Measurements from ENCODE around the gene LRRC57. TPM values are rescaled to one million over a fixed set of nuclear protein-coding genes. Genes with fewer than 3 reads are reported as not detected.

Gene LRRC57
- total RNA-seq, 1 donor from 2014 or later: 22.5 TPM

DNA sequence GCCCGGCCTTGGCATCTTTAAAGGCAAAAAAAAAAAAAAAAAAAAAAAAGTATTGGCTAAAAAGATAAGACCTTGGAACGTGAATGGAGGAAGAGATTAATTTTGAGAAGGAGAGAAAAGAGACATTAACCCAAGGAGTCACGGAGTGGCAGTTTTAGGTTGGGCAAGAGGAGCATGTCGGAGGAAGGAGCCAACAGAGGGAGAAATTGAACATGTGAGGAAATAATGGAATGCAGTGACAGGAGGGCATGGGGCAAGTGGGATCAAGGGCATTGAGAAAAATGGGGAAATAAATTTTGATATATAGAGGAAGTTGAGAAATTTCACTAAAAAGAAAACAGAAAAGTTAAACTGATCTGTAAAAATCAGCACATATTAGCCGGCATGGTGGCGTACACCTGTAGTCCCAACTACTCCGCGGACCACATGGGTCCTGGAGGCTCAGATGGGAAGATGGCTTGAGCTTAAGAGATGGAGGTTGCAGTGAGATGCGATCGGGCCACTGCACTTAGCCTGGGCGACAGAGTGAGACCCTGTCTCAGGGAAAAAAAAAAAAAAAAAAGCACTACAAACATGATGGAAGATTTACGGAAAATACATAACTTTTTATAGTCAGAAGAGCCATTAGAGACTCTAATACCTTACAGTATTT lies 1.3 kb upstream of the LRRC57 start:
- DNase-seq (ENCODE audit: low spot score): no peak

DNA sequence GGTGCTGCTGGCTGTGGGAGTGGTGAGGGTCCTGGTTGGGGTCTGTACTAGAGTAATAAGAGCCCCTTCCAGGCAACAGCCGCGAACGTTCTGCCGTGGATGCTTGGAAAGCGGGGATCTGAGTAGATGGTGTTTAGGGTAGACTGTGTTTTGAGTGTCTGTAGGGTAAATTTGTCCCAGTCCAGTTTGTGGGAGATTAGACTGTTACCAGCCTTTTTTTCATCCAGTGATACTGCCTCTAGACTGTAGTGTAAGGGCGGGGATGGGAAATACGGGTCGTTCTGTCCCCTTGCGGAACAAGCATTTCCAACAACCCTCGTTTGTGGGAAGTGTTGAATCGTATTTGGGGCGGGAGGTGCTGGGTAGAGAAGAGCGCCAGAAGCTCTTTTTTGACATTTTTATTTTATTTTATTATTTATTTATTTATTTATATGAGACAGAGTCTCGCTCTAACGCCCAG lies 469 bp upstream of the LRRC57 start:
- DNase-seq (ENCODE audit: low spot score): no peak

DNA sequence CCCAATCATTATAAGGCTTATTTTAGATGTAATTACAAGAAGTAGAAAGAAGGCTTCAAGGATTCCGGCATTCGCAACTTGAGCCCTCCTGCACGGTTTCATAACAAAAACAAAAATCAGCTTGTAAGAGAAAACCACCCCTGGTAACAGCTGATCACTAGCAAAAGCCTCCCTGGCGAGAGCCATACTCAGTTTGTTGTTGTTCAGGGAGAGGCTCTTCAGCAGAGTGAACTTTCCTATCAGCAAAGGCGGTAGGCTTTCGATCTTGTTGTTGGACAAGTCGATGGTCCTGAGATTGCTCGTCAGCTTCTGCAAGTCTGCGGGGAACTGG lies 710 bp downstream of the LRRC57 start:
- DNase-seq (ENCODE audit: low spot score): no peak

DNA sequence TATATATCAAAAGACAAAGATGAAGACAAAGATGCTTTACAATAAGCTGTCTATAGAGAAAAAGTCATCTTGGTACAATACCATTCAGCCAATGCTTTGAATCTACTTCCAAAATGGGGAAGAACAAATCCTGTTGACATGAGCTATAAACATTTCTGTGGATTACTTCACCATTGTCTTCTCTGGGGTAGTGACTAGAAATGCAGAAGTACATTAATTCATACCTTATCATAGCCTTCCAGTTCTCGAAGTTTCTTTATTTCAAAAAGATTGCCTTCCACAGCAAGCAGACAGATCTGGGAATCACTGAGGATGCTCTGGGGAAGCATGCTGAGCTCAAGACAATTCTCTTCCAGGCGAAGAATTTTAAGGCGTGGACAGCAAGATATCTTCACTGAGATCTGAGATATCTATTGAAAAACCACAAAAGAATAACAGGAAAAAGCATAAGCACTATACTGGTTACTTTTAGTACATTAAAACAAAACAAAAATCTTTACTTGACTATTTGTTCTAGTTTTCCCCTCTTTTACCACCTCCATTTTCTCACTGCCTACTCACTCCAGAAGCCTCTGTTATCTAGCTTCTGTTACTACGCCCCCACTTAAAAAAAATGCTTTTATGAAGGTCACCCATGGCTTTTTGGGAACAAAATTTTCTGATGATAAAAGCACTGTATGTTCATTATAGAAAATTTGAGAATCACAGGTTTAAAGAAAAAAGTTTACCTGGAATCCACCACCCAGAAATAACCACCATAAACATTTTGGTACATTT lies 3.6 kb downstream of the LRRC57 start:
- no peak for DNase-seq (ENCODE audit: low spot score)

DNA sequence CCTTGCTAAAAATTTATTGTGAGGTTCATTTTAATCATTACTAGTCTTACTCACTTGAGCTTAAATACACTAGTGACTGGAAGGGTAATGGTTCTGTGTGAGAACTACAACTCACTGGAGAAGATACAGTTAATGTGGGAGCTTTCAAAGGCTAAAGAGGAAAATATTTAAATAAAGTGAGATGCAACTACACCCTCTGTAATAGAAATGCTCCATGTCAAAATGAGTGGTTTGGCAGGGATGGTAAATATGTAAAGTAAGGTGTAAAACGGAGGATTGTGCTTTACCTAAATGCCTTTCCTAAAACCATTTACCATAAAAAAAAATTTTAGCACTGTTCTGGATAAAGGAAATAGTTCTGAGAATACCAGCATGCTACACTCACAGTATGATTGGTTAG lies 15.3 kb downstream of the LRRC57 start:
- no peak for DNase-seq (ENCODE audit: low spot score)

DNA sequence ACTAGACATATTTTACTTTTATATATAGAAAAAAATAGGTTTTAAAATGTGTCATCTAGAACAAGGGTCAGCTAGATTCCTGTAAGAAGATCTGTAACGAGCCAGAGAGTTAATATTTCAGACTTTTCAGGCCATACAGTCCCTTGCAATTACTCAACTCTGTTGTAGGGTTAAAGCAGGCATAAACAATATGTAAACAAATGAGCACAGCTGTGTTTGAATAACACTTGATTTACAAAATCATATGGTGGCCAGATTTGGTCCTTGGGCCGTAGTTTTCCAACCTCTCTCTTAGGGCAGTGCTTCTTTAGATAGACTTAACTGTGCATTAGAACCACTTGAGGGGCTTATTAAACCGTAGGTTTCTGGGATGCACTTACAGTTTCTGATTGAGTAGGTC lies 19.6 kb downstream of the LRRC57 start:
- no peak for DNase-seq (ENCODE audit: low spot score)

DNA sequence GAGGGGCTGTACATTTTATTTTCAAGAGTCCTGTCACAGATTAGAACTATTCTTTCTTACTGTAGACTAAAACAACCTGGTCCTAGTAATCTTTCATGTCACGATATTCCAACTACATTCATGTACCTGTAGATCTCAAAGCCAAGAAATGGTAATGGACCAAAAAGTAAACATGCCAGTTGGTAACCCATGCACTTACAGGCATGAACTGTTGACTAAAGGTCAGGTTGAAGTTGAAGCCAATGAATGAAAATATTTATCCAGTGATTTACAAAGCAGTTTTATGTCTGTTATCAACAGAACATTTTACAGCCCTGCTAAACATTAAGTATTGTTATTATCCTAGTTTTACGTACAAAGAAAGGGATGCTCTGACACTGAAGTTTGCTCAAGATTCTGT lies 25.3 kb downstream of the LRRC57 start:
- DNase-seq (ENCODE audit: low spot score): no peak

DNA sequence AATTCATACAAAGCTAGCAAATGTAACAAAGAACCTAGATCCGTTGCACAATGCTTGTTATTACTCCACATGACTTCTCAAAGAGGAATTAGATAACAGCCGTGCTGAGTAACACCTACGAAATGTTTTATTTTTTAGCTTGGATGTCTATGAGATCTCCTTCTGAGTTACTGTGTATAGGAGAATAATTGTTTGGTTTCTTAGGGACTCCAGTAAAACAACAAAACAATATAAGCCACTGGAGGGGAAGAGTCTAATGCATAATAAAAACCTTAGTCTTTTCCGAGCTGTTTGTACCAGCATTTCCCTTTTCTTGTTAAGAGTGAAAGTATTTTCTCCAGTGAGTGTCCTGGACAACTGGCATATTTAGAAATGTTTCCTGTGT lies 37.6 kb downstream of the LRRC57 start:
- no peak for DNase-seq (ENCODE audit: low spot score)

DNA sequence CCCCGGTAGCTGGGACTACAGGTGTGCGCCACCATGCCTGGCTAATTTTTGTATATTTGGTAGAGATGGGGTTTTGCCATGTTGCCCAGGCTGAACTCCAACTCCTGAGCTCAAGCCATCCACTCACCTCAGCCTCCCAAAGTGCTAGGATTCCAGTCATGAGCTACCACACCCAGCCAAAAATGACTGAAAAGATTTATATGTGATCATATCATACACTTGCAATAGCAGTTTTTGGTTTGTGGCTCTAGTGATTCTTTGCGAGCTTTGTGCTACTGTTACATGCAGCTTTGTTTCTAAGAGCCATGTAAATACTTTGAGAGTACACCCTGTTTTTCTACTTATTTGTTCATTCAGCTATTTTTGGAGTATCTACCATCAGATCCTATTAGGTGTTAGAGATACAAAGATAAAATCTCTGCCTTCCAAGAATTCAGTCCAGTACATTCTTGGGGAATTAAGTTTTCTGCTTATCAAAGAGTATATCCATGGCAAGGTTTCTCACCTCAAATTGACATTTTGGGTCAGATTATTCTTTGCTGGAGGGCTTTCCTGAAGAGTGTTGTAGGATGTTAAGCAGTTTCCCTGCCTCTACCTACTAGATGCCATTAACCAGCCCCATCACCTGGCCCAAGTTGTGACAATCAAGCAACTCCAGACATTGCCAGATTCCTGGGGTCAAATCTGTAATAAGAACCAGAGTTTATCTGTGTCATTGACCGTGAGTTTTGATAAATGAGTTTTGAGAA lies 38.2 kb downstream of the LRRC57 start:
- no peak for DNase-seq (ENCODE audit: low spot score)

DNA sequence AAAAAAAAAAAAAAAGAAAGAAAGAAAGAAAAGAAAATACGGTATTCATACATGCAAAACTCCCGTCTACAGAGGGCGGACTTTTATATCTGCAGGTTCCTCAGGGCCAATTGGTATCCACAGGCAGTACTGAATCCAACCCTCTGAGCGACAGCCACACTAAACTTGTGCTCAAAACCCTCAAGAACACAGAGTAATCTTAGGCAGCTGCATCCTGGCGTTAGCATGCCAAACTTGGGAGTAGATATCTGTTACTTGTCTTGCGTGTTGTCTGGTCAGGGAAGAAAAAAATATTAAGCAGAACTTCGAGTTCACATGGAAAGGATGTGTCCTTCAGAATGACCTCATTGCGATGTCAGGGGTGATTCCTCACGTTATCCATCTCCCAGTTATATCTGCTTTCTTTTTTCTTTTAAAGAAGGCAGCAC lies 40.3 kb downstream of the LRRC57 start:
- DNase-seq (ENCODE audit: low spot score): no peak

DNA sequence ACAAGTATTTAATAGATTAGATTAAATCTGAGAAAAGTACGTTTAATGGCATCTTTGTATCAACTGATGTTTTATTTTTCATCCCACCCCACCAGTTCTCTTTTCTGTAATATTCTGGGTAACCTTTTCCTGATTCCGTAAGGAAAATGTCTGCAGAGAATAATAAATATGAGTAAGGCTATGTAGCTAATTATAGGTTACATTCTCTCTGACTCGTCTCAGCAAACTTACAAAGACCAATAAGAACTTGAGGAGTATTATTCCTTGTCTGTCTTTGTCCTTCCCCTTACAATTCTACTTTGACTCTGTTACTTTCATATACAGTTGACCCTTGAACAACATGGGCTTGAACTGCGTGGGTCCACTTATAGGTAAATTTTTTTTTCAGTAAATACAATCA lies 41.1 kb downstream of the LRRC57 start:
- DNase-seq (ENCODE audit: low spot score): no peak

DNA sequence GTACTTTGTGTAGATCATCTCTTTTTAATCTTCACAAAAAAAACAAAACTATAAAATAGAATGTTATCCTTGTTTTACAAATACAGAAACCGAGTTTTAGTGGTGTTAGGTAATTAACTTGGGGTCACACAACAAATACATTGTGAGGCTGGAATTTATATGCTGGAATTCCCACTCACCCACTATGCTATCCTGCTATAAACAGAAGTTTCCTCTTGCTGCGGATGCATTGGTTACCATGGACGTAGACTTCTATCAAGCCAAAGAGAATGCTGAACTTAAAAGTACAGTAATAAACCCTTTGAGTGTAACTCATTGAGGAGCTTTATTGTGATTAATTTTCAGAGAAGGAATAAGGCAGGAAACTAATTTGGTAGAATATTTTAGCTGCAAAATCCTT lies 44.0 kb downstream of the LRRC57 start:
- no peak for DNase-seq (ENCODE audit: low spot score)

DNA sequence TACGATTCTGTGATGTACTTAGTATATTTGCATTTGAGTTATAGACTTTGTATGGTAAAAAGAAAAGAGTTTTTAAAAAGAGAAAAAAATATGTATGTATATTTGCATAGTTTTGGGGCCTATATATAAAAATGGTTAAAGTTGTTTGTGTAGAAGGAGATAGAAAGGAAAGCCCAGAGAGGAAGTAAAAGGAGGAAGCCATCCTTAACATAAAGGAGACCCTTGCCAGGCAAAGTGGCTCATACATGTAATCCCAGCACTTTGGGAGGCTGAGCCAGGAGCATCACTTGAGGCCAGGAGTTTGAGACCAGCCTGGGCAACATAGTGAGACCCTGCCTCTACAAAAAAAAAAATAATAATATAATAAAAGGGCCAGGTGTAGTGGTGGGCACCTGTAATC lies 44.8 kb downstream of the LRRC57 start:
- no peak for DNase-seq (ENCODE audit: low spot score)

DNA sequence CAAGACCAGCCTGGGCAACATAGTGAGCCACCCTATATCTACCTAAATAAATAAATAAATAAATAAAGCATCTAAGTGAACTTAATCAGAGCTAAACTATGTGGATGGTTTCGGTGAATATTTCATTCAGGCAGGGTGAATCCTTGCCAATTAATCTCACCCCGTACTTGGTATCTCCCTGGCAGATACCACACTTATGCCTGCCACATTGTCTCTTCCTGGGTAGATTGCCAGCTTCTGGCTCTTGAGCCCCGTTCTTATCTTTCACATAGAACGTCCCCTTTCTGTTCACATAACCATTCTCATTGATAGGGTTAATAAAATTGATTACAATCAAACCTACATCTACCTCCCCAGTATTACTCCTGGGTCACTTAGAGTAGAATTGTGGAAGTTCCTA lies 46.1 kb downstream of the LRRC57 start:
- no peak for DNase-seq (ENCODE audit: low spot score)

DNA sequence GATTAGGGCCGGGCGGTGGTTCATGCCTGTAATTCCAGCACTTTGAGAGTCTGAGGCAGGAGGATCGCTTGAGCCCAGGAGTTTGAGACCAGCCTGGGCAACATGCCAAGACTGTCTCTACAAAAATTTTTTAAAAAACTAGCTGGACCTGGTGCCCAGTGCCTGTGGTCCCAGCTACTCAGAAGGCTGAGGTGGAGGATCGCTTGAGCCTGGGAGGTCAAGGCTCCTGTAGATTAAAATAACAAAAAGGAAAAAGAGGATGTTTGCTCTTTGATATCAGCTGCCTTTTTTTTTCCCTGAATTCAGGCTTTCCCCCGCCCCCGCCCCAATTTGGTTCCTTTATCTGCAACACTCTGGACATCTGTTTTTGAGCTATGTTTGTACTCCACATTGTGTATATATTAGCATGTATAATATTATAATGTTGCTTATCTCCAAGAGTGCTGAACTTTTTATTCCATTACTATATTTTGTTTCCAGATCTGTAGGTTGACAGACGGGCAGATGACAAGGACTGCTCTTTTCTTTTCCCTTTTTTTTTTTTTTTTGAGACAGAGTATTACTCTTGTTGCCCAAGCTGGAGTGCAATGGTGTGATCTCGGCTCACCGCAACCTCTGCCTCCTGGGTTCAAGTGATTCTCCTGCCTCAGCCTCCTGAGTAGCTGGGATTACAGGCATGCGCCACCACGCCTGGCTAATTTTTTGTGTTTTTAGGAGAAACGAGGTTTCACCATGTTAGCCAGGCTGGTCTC lies 48.6 kb downstream of the LRRC57 start:
- no peak for DNase-seq (ENCODE audit: low spot score)

DNA sequence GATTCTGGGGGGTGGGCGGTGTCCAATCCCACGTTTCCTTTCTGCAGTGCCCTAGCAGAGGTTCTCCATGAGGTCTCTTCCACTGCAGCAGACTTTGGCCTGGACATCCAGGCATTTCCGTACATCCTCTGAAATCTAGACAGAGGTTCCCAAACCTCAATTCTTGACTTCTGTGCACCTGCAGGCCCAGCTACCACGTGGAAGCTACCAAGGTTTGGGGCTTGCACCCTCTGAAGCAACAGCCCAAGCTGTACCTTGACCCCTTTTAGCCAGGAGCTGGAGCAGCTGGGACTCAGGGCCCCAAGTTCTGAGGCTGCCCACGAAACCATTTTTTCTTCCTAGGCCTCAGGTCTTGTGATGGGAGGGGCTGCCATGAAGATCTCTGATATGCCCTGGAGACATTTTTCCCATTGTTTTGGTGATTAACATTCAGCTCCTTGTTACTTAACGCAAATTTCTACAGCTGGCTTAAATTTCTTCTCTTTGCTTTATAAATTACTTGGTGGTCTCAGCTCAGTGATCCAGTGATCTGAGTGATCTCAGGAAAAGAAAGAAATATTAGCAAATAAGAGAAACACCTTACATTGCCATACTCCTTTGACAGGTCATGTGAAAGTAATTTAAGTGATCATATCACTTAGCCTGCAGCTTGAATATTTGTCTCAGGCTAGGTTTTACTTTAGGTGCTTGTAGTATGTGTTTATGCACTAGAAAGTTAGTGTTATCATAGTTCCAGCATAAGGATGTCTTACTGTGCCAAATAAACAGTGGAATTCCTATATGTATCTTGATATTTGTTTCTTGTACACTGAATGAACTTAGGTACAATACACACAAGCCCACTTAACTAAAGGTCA lies 50.2 kb downstream of the LRRC57 start:
- no peak for DNase-seq (ENCODE audit: low spot score)

DNA sequence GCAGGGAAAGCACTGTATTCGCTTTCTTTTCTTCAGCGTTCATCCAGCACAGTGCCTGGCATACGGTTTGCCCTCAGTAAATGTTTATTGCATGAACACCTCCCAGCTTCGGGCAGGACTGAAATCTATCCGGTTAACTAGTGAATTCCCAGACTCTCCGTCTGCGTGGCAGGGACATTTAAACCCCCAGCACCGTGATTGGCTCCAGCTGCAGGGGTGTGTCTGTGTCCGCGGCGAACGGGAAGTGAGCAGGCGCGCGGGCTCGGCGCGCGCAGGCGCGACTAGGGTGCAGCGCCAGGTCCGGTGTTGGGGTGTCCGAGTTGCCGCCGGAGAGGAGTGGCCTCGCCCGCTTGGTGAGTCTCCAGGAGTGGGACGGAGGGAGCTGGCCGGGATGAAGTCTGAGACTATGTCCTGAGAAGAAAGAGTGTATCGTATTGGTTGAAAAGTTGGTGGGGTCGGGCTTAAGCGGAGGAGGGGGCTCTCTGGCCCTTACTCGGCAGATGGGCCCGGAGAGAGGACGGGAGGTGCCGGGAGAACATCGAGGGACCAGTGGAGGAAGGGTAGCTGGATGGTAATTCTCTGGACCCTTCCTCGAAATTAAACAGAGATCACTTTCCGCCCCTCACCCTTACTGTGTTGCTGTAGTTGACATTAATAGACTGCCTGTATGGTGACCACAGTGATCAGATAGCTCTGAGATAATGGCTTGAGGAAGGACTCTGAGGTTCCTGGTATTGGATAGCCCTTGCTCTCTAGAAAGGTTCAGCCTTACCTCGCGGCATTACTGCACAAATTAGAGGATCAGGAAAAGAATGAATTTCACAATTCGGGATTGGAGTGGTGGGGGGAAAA lies 53.0 kb downstream of the LRRC57 start, which contains the start of gene SNAP23:
Gene SNAP23, plus strand, starts transcription at position 274 of the 852 bp plus-strand sequence. CDS start 16,213 bp downstream, outside the sequence.
- DNase-seq (ENCODE audit: low spot score): peak; percentile 95

DNA sequence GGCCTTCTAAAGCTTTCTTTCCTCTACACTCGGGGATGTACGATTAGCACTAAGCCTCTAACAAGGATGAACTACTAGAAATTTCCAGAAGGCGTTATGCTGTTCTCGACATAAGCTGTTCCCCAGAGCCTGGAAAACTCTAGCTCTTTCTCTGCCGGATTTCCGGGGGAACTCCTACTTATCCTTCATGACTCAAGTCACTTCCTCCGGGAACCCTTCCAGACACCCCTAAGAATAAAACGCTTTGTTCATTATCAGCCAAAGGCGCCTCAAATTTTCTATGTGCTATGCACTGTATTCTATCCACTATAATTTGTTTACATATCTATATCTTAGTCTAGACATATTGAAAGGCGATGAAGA lies 53.6 kb downstream of the LRRC57 start:
- DNase-seq (ENCODE audit: low spot score): peak; percentile 69

DNA sequence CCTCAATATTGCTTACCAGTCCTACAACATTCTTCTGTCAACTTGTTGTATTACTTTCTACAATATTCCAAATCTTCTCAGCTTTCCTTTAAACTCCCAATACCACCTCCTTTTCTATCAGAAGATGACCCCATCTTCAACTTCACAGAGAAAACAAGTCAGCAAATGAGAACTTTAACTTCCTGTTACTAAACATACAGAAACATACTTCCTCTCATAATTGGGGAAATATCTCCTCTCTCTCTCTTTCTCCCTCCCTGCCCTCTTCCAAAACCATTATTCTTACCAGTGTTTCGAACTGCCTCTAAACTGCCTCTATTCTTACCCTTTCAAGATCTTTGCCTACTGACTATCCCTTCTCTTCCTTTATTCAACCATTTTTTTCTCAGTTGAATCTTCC lies 54.9 kb downstream of the LRRC57 start:
- DNase-seq (ENCODE audit: low spot score): no peak

DNA sequence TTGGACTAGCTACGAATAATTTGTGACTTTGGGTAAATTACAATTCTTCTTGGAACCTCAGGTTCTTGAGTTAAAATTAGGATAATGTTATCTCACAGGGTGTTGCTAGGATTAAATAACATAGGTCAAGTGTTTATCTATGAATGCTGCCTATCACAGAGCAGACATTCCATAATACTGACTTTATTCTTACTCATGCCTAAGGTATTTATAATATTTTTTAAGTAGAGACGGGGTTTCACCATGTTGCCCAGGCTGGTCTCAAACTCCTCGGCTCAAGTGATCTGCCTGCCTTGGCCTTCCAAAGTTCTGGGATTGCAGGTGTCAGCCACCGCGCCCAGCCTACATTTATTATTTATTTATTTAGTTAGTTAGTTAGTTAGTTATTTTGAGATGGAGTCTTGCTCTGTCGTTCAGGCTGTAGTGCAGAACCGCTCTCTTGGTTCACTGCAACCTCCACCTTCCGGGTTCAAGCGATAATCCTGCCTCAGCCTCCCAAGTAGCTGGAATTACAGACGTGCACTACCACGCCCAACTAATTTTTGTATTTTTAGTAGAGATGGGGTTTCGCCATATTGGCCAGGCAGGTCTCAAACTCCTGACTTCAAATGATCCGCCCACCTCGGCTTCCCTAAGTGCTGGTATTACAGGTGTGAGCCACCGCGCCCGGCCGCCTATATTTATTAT lies 56.9 kb downstream of the LRRC57 start:
- no peak for DNase-seq (ENCODE audit: low spot score)
